ENCODE results near the gene ZFTA.

The ZFTA gene

DNA sequence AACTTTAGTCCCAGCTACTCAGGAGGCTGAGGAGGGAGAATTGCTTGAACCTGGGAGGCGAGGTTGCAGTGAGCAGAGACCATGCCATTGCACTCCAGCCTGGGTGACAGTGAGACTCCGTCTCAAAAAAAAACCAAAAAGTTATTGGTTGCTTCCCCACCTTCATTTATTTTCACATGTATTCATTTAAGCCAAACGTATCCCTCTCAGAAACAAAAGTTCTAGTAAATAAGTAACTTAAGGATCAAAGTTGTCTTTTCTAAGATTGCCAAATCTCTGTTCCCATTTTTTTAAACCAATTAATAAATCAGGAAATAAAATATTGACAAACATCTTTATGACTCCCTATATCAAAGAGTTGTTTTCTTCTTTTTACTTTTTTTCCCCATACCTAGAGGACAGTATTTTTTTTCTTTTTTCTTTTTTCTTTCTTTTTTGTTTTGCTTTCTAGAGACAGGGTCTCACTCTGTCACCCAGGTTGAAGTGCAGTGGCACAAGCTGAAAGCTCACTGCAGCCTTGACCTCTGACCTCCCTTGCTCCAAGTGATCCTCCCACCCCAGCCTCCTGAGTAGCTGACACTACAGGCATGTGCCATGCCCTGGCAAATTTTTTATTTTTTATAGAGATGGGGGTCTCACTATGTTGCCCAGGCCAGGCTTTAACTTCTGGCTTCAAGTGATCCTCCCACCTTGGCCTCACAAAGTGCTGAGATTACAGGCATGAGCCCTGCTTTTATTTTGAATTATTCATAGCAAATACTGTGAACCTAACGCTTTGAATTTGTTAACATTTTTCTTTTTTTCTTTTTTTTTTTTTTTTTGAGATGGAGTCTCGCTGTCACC, 11.4 kb downstream of the ZFTA start:
- DNase-seq (ENCODE audit: extremely low read depth in 1 of 2, low read depth in 1 of 2), result no peak

DNA sequence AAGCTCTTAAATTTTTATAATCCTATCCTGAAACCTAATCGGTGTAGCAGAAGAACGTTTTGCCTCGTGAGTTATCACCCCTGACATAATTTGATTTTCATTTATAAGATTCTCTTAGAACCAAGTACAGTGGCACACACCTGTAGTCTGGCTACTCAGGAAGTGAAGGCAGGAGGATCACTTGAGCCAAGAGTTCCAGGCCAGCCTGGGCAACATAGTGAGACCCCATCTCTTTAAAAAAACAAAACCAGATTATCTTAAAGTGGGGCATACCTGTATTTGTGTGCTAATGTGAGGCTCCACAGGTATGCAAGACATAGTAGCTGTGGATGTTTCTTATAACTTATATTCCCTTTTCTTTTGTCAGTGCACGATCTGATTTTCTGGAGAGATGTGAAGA, 19.0 kb downstream of the ZFTA start:
- DNase-seq (ENCODE audit: extremely low read depth in 1 of 2, low read depth in 1 of 2), result no peak

DNA sequence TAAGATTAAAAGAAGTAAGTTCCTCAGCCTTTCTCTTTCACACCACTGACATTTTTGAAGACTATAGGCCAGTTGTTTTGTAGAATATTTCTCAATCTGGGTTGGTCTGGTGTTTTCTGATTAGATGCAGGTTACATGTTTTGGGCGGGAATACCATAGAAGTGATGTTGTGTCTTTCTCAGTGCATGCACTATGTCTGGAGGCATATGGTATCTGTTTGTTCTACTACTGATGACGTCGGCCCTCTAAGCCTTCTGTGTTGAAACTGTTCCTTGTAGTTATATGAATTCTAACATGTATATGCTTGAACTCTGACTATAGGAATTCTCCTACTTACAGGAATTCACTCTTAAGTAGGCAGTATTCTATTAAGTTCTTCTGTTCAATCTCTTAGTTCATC, 21.6 kb downstream of the ZFTA start:
- DNase-seq (ENCODE audit: extremely low read depth in 1 of 2, low read depth in 1 of 2), result no peak

DNA sequence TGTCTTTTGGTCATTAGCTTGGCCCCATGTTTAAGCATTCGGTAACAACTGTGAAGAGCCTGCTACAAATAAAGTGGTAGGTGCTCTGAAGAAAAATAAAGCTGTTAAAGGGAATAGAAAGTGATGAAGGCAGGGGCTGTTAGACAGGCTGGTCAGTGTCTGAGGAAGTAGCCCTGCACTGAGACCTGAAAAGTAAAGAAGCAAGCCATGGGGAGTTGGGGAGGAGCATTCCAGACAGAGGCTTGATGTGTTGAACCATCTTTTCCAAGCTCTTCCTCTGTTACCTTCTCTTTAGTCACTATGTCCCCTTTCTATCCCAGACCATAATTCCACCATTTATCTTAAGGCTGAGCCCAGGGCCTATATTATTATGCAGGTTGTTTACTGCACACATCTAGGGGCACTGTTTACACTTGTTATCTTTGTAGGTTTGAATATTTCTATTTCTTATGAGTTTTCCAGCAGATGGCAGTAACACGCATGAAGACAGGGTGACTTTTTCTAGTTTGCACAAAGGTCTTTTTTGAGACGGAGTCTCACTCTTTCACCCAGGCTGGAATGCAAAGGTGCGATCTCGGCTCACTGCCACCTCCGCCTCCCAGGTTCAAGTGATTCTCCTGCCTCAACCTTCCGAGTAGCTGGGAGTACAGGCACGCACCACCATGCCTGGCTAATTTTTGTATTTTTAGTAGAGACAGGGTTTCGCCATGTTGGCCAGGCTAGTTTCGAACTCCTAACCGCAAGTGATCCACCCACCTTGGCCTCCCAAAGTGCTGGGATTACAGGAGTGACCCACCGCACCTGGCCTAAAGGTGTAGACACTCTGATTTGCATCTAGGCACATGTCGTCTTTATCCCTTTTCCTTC, 23.0 kb downstream of the ZFTA start:
- no peak for DNase-seq (ENCODE audit: extremely low read depth in 1 of 2, low read depth in 1 of 2)

DNA sequence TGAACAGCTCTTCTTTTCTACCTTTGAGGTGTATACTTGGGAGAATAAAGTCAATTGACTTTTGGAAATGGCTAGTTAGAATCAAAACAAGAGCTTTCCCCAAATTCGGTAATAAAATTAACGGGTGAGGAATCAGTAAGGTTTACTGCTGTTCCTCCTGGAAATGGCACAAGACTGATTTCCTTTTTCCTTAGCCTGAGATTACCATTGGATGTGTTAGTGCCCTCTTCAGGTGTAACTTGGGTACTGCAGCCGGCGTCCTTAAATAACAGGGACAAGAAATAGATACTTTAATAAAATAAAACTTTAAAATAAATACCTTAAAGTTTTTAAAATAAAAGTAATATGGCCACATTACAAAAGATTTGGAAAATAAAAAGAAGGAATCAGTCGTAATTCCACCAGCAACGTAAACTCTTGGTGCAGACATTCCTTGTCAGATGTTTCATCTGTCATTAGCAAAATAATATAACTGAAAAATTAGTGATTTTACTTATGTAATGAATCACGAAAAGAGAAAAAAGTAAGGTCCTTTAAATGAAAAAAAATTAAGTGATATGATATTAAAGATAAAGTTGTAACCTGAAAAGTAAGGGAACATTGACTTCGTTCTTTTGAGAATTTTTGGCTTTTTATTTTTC, 29.7 kb downstream of the ZFTA start:
- DNase-seq (ENCODE audit: extremely low read depth in 1 of 2, low read depth in 1 of 2), result peak; percentile 16 to 43

DNA sequence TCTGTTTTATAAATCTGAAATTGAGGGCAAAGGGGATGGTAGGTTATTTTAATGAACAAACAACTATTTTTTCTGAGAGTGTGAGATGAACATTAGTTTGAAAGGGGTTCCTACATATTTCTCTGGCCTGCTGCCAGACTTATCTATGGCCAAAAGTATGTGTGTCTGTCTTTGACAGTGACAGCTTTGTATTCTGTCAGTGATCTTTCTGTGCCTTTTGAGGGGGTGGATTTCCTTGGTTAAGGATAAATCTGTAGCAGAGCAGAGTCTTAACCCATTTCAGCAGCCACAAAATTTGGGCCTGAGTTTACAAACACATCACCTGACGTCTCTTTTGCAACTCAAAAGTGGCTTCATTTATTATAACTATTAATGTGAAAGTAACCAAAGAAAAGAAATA, 30.9 kb downstream of the ZFTA start:
- DNase-seq (ENCODE audit: extremely low read depth in 1 of 2, low read depth in 1 of 2), result no peak

DNA sequence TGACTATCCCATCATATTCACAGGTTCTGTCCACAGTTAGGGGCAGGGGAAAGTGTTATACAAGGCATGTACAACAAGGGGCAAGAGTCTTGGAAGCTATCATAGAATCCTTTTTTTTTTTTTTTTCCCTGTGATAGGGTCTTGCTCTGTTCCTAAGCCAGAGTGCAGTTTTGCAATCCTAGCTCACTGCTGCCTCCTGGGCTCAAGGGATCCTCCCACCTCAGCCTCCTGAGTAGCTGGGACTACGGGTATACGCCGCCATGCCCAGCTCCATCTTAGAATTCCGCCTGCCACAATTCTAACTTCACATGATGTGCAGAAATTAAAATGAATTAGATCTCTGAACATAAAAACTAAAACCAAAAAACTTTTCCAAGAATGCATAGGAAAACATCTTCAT, 31.7 kb downstream of the ZFTA start:
- no peak for DNase-seq (ENCODE audit: extremely low read depth in 1 of 2, low read depth in 1 of 2)

DNA sequence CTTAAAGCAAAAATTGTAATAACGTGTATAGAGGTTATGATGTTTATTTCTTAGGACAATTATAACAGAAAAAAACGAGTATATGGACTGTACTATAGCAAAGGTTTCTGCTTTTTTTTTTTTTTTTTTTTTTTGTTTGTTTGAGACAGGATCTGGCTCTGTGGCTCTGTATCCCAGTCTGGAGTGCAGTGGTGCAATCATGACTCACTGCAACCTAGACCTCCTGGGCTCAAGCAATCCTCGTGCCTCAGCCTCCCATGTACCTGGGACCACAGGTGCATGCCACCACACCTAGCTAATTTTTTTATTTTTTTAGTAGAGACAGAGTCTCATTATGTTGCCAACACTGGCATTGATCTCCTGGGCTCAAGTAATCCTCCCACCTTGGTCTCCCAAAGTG, 39.2 kb downstream of the ZFTA start:
- no peak for DNase-seq (ENCODE audit: extremely low read depth in 1 of 2, low read depth in 1 of 2)

DNA sequence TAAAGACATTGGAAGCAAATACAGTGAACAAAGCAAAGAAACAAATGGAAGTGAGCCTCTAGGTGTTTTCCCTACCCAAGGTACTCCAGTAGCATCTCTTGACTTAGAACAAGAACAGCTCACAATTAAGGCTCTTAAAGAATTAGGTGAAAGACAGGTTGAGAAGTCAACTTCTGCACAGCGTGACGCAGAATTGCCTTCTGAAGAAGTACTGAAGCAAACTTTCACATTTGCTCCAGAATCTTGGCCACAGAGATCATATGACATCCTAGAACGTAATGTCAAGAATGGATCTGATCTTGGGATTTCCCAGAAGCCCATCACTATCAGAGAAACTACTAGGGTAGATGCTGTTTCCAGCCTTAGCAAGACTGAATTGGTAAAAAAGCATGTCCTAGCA, 48.0 kb downstream of the ZFTA start:
- DNase-seq (ENCODE audit: extremely low read depth in 1 of 2, low read depth in 1 of 2), result no peak

DNA sequence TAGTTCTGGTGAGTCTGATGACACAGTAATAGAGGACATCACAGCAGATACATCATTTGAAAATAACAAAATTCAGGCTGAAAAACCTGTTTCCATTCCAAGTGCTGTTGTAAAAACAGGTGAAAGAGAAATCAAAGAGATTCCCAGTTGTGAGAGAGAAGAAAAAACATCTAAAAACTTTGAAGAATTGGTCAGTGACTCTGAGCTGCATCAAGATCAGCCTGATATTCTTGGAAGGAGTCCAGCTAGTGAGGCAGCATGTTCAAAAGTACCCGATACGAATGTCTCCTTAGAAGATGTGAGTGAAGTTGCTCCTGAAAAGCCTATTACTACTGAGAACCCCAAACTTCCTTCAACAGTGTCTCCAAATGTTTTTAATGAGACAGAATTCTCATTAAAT, 48.6 kb downstream of the ZFTA start:
- DNase-seq (ENCODE audit: extremely low read depth in 1 of 2, low read depth in 1 of 2), result no peak

DNA sequence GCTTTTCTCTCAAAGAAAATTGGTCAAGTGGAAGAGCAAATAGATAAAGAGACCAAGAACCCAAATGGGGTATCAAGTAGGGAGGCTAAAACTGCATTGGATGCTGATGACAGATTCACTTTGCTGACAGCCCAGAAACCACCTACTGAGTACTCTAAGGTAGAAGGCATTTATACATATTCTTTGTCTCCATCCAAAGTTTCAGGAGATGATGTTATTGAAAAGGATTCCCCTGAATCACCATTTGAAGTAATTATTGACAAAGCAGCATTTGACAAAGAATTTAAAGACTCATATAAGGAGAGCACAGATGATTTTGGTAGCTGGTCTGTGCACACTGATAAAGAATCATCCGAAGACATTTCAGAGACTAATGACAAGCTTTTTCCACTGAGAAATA, 49.6 kb downstream of the ZFTA start:
- DNase-seq (ENCODE audit: extremely low read depth in 1 of 2, low read depth in 1 of 2), result no peak

Data from activated CD8-positive, alpha-beta memory T cell treated with anti-CD3 and anti-CD28 coated beads for 1 hour (primary cell).